Measurements from ENCODE around the gene EXOC4.

Gene EXOC4

GRCh38 chr7:133391206-133391605, 138.3 kb downstream of the EXOC4 start:
- H3K27me3 ChIP-seq (replicated peaks; ENCODE audit: control insufficient read depth, insufficient read depth, low read length) = no peaks in the 10 kb centered on the region
- no peak overlapping the region for H3K4me3 ChIP-seq (replicated peaks; ENCODE audit: low read depth, low read length)
- no peaks in the 10 kb centered on the region for H3K36me3 ChIP-seq (ENCODE audit: control insufficient read depth, insufficient read depth, low read length)
- DNase-seq (ENCODE audit: extremely low read depth, insufficient read length) = no peak
- no peak for TF ChIP-seq CTCF (IDR thresholded peaks at IDR 0.05; ENCODE audit: insufficient read depth, low read length, poor library complexity, severe bottlenecking)

GRCh38 chr7:133394369-133394768, 141.5 kb downstream of the EXOC4 start:
- Histone ChIP-seq H3K36me3 (ENCODE audit: control insufficient read depth, insufficient read depth, low read length) (no peaks in the 10 kb centered on the region), H3K27me3 (replicated peaks; ENCODE audit: control insufficient read depth, insufficient read depth, low read length) (no peaks in the 10 kb centered on the region), H3K4me3 (replicated peaks; ENCODE audit: low read depth, low read length) (no peak overlapping the region)
- no peak for DNase-seq (ENCODE audit: extremely low read depth, insufficient read length)
- TF ChIP-seq CTCF (IDR thresholded peaks at IDR 0.05; ENCODE audit: insufficient read depth, low read length, poor library complexity, severe bottlenecking) = no peak

- Histone ChIP-seq H3K4me3 (replicated peaks; ENCODE audit: low read depth, low read length) (no peak overlapping the region), H3K36me3 (ENCODE audit: control insufficient read depth, insufficient read depth, low read length) (no peaks in the 10 kb centered on the region), H3K27me3 (replicated peaks; ENCODE audit: control insufficient read depth, insufficient read depth, low read length) (no peaks in the 10 kb centered on the region)
- DNase-seq (ENCODE audit: extremely low read depth, insufficient read length) = no peak
- no peak for TF ChIP-seq CTCF (IDR thresholded peaks at IDR 0.05; ENCODE audit: insufficient read depth, low read length, poor library complexity, severe bottlenecking)
Measured at GRCh38 chr7:133395551-133395950, 142.7 kb downstream of the EXOC4 start.

GRCh38 chr7:133398506-133398905, 145.6 kb downstream of the EXOC4 start:
- Histone ChIP-seq H3K4me3 (replicated peaks; ENCODE audit: low read depth, low read length) (no peak overlapping the region), H3K36me3 (ENCODE audit: control insufficient read depth, insufficient read depth, low read length) (no peaks in the 10 kb centered on the region), H3K27me3 (replicated peaks; ENCODE audit: control insufficient read depth, insufficient read depth, low read length) (no peaks in the 10 kb centered on the region)
- TF ChIP-seq CTCF (IDR thresholded peaks at IDR 0.05; ENCODE audit: insufficient read depth, low read length, poor library complexity, severe bottlenecking) = no peak
- DNase-seq (ENCODE audit: extremely low read depth, insufficient read length) = no peak

GRCh38 chr7:133401225-133401624, 148.3 kb downstream of the EXOC4 start:
- no peak for TF ChIP-seq CTCF (IDR thresholded peaks at IDR 0.05; ENCODE audit: insufficient read depth, low read length, poor library complexity, severe bottlenecking)
- no peak for DNase-seq (ENCODE audit: extremely low read depth, insufficient read length)
- no peak overlapping the region for H3K4me3 ChIP-seq (replicated peaks; ENCODE audit: low read depth, low read length)
- no peaks in the 10 kb centered on the region for H3K27me3 ChIP-seq (replicated peaks; ENCODE audit: control insufficient read depth, insufficient read depth, low read length)
- no peaks in the 10 kb centered on the region for H3K36me3 ChIP-seq (ENCODE audit: control insufficient read depth, insufficient read depth, low read length)

- Histone ChIP-seq H3K36me3 (ENCODE audit: control insufficient read depth, insufficient read depth, low read length) (no peaks in the 10 kb centered on the region), H3K27me3 (replicated peaks; ENCODE audit: control insufficient read depth, insufficient read depth, low read length) (no peaks in the 10 kb centered on the region), H3K4me3 (replicated peaks; ENCODE audit: low read depth, low read length) (no peak overlapping the region)
- no peak for DNase-seq (ENCODE audit: extremely low read depth, insufficient read length)
- no peak for TF ChIP-seq CTCF (IDR thresholded peaks at IDR 0.05; ENCODE audit: insufficient read depth, low read length, poor library complexity, severe bottlenecking)
Measured at GRCh38 chr7:133408212-133408611, 155.3 kb downstream of the EXOC4 start.

Measured in GM06990 (cell line).